Panc1 (cell line): Measurements from ENCODE around the gene ZNF726.

Experiments used
- POLR2AphosphoS5 ChIP-seq: IDR thresholded peaks from 2 replicates; pipeline ENCODE4 v1.6.1; 2012; ENCODE audit warnings: mild to moderate bottlenecking, low read depth, low read length, moderate library complexity
- TF ChIP-seq, protein P1 (sequence below): fragments of 450-650 bp; IDR thresholded peaks from 2 replicates; pipeline ENCODE4 v1.5.1; 2017; ENCODE audit warnings: mild to moderate bottlenecking

GRCh38 chr19:23946569-23946968, 31.9 kb downstream of the ZNF726 start:
- TF ChIP-seq POLR2AphosphoS5: no peak
- TF ChIP-seq, protein P1, sequence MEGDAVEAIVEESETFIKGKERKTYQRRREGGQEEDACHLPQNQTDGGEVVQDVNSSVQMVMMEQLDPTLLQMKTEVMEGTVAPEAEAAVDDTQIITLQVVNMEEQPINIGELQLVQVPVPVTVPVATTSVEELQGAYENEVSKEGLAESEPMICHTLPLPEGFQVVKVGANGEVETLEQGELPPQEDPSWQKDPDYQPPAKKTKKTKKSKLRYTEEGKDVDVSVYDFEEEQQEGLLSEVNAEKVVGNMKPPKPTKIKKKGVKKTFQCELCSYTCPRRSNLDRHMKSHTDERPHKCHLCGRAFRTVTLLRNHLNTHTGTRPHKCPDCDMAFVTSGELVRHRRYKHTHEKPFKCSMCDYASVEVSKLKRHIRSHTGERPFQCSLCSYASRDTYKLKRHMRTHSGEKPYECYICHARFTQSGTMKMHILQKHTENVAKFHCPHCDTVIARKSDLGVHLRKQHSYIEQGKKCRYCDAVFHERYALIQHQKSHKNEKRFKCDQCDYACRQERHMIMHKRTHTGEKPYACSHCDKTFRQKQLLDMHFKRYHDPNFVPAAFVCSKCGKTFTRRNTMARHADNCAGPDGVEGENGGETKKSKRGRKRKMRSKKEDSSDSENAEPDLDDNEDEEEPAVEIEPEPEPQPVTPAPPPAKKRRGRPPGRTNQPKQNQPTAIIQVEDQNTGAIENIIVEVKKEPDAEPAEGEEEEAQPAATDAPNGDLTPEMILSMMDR: no peak
